HCT116 (cell line): ENCODE measurements around the gene ZNF584. TPM values are rescaled to one million over a fixed set of nuclear protein-coding genes. Genes with fewer than 3 reads are reported as not detected.

Experiments
- ATAC-seq: fragments of 200-7000 bp; cut with Tn5 transposase; 2 replicates; pipeline ENCODE4 v1.9.1; 2020; ENCODE audit warnings: mild to moderate bottlenecking, moderate library complexity
- BruUV-seq: library from RNA; stranded (reverse); fragments of 400-500 nt; replicated peaks from 2 replicates; lab custom pipeline; 2021; lab: Mats Ljungman, UMichigan
- CTCF ChIA-PET: fragments of 300-600 bp; sonication (Branson Sonifier 250); formaldehyde crosslinking; loops from one replicate; lab custom pipeline; 2021; ENCODE audit warnings: antibody characterized with exemption; lab: Charles Lee
- POLR2A ChIA-PET: fragments of 300-600, 350-600 bp; sonication (Branson Sonifier 250); formaldehyde crosslinking; loops from one replicate; lab custom pipeline; 2021; ENCODE audit warnings: antibody characterized with exemption; lab: Charles Lee
- RAD21 ChIA-PET, 2 experiments: fragments of 300-600 bp; sonication (Branson Sonifier 250); formaldehyde crosslinking; loops; one replicate each; lab custom pipeline; 2023; ENCODE audit warnings: low total read pairs in 2 of 2; ENCODE audit not compliant: uncharacterized antibody in 2 of 2, unreplicated experiment in 2 of 2, low non-redundant PET in 1 of 2; lab: Charles Lee
- DNase-seq: peaks from one replicate; pipeline ENCODE4 v3.0.0-alpha.2; 2010; ENCODE audit warnings: low read depth, low spot score
- H2AFZ ChIP-seq: fragments of 200-600 bp; shearing (Covaris generic), sonication (generic); 2 replicates; pipeline ENCODE4 v1.6.1; 2017; ENCODE audit warnings: low read depth, mixed run types, mixed read lengths, antibody characterized with exemption, low read length; ENCODE audit not compliant: poor library complexity, severe bottlenecking
- H3K27ac ChIP-seq: 2 replicates; pipeline ENCODE4 v1.5.1; 2012; ENCODE audit warnings: low read depth, low read length
- H3K27me3 ChIP-seq: fragments of 200-600 bp; sonication (generic); 2 replicates; pipeline ENCODE4 v1.6.1; 2016; ENCODE audit warnings: mixed run types, low read length, mixed read lengths; ENCODE audit not compliant: insufficient read depth
- H3K36me3 ChIP-seq, 2 experiments: fragments of 200-500 bp in 1 of 2; fragments of 200-600 bp in 1 of 2; sonication (Bioruptor generic) in 1 of 2; sonication (generic) in 1 of 2; 2 replicates each; pipeline versions ENCODE4 v1.5.1 to v1.6.1; 2014 to 2016; ENCODE audit warnings: low read length in 2 of 2, inconsistent platforms in 1 of 2, mixed read lengths in 1 of 2, mixed run types in 1 of 2; ENCODE audit not compliant: insufficient read depth in 2 of 2, control insufficient read depth in 1 of 2
- H3K4me1 ChIP-seq, 2 experiments: fragments of 200-600 bp in 1 of 2; sonication (generic) in 1 of 2; 2 replicates each; pipeline versions ENCODE4 v1.5.1 to v1.6.1; 2012 to 2017; ENCODE audit warnings: low read length in 2 of 2, inconsistent platforms in 1 of 2, mild to moderate bottlenecking in 1 of 2, mixed read lengths in 1 of 2, mixed run types in 1 of 2, moderate library complexity in 1 of 2; ENCODE audit not compliant: insufficient read depth in 2 of 2, control insufficient read depth in 1 of 2
- H3K4me2 ChIP-seq: fragments of 200-600 bp; sonication (generic); 2 replicates; pipeline ENCODE4 v1.6.1; 2017; ENCODE audit warnings: mixed run types, low read length, mixed read lengths
- H3K4me3 ChIP-seq, 2 experiments: fragments of 200-600 bp in 1 of 2; sonication (generic) in 1 of 2; replicated peaks in 1 of 2; 2 replicates each; pipeline ENCODE4 v1.5.1; 2011 to 2016; ENCODE audit warnings: low read length in 2 of 2, control low read depth in 1 of 2, low read depth in 1 of 2, mild to moderate bottlenecking in 1 of 2, mixed read lengths in 1 of 2, mixed run types in 1 of 2
- H3K79me2 ChIP-seq: fragments of 200-600 bp; sonication (generic); 2 replicates; pipeline ENCODE4 v1.6.1; 2017; ENCODE audit warnings: mild to moderate bottlenecking, mixed run types, low read length, moderate library complexity, mixed read lengths; ENCODE audit not compliant: insufficient read depth
- H3K9ac ChIP-seq: fragments of 200-600 bp; sonication (generic); 2 replicates; pipeline ENCODE4 v1.6.1; 2016; ENCODE audit warnings: low read length, mixed read lengths
- H3K9me2 ChIP-seq: fragments of 200-600 bp; sonication (generic), shearing (Covaris generic); 2 replicates; pipeline ENCODE4 v1.6.1; 2017; ENCODE audit warnings: mixed run types, mild to moderate bottlenecking, moderate library complexity; ENCODE audit not compliant: insufficient read depth
- H3K9me3 ChIP-seq, 2 experiments: fragments of 200-500 bp in 1 of 2; fragments of 200-600 bp in 1 of 2; sonication (Bioruptor generic) in 1 of 2; sonication (generic) in 1 of 2; 2 replicates each; pipeline ENCODE4 v1.6.1; 2014 to 2017; ENCODE audit warnings: low read length in 2 of 2, mixed read lengths in 2 of 2, inconsistent platforms in 1 of 2, low read depth in 1 of 2, mild to moderate bottlenecking in 1 of 2, mixed run types in 1 of 2, moderate library complexity in 1 of 2; ENCODE audit not compliant: control insufficient read depth in 1 of 2, insufficient read depth in 1 of 2
- H4K20me1 ChIP-seq: fragments of 200-600 bp; sonication (generic), shearing (Covaris generic); 2 replicates; pipeline ENCODE4 v1.6.1; 2017; ENCODE audit warnings: mixed run types, mild to moderate bottlenecking, moderate library complexity; ENCODE audit not compliant: insufficient read depth
- CEBPB ChIP-seq: IDR thresholded peaks from 2 replicates; pipeline ENCODE4 v1.6.1; 2012; ENCODE audit warnings: low read depth
- ELF1 ChIP-seq: IDR thresholded peaks from 2 replicates; pipeline ENCODE4 v1.6.1; 2012; ENCODE audit warnings: low read depth, borderline replicate concordance
- JUND ChIP-seq: IDR thresholded peaks from 2 replicates; pipeline ENCODE4 v1.6.1; 2012
- RAD21 ChIP-seq: IDR thresholded peaks from 2 replicates; pipeline ENCODE4 v1.6.1; 2012; ENCODE audit warnings: low read depth, mild to moderate bottlenecking
- SIN3A ChIP-seq: IDR thresholded peaks from 2 replicates; pipeline ENCODE4 v1.6.1; 2012; ENCODE audit warnings: low read depth
- ZFX ChIP-seq: fragments of 450-650 bp; IDR thresholded peaks from 2 replicates; pipeline ENCODE4 v1.6.1; 2017
- ZNF274 ChIP-seq: fragments of 200-500 bp; sonication (Bioruptor generic); IDR thresholded peaks from 2 replicates; pipeline ENCODE4 v1.6.1; 2014; ENCODE audit warnings: mild to moderate bottlenecking, low read depth, low read length, inconsistent platforms
- intact Hi-C: fragments of 100-400 bp; cut with micrococcal nuclease; formaldehyde crosslinking; loops from 2 replicates; pipeline ENCODE4 v1.10.0; 2022
- total RNA-seq: library from RNA; stranded (reverse); gene quantifications from one replicate; pipeline ENCODE4 v1.2.1, GENCODE V29; 2021; ENCODE audit not compliant: unreplicated experiment
- TF ChIP-seq, protein P1 (sequence below), 3 experiments: fragments of 200-600 bp in 1 of 3; sonication (generic) in 1 of 3; IDR thresholded peaks in 2 of 3; conservative IDR thresholded peaks in 1 of 3; 2 replicates each; pipeline ENCODE4 v1.5.1; 2012 to 2017; ENCODE audit warnings: low read depth in 2 of 3, low read length in 2 of 3, antibody characterized with exemption in 1 of 3, borderline replicate concordance in 1 of 3, control low read depth in 1 of 3, mild to moderate bottlenecking in 1 of 3, mixed read lengths in 1 of 3, mixed run types in 1 of 3, moderate library complexity in 1 of 3; ENCODE audit not compliant: insufficient read depth in 1 of 3

The ZNF584 gene
- total RNA-seq, 1 experiment from 2014 or later, result 25.8 TPM

- ATAC-seq (0 out of 2 replicates have a peak, but pooled peaks have one; percentile 40), DNase-seq (no peak)
- Histone ChIP-seq H3K79me2 (no peaks in the 10 kb centered on the region), H3K27ac (no peak overlapping the region), H4K20me1 (no peaks in the 10 kb centered on the region), H3K4me2 (no peak overlapping the region), H3K4me3 (no peak overlapping the region), H3K4me1 (peaks cover 3 to 9% of the 10 kb centered on the region in 2 experiments), H3K9me2 (no peaks in the 10 kb centered on the region), H3K36me3 (no peaks in the 10 kb centered on the region), H3K27me3 (no peaks in the 10 kb centered on the region), H3K9ac (no peak overlapping the region), H2AFZ (no peak overlapping the region), H3K9me3 (no peaks in the 10 kb centered on the region)
- TF ChIP-seq JUND (no peak), RAD21 (peak; percentile 37)
- TF ChIP-seq, protein P1, sequence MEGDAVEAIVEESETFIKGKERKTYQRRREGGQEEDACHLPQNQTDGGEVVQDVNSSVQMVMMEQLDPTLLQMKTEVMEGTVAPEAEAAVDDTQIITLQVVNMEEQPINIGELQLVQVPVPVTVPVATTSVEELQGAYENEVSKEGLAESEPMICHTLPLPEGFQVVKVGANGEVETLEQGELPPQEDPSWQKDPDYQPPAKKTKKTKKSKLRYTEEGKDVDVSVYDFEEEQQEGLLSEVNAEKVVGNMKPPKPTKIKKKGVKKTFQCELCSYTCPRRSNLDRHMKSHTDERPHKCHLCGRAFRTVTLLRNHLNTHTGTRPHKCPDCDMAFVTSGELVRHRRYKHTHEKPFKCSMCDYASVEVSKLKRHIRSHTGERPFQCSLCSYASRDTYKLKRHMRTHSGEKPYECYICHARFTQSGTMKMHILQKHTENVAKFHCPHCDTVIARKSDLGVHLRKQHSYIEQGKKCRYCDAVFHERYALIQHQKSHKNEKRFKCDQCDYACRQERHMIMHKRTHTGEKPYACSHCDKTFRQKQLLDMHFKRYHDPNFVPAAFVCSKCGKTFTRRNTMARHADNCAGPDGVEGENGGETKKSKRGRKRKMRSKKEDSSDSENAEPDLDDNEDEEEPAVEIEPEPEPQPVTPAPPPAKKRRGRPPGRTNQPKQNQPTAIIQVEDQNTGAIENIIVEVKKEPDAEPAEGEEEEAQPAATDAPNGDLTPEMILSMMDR (IDR thresholded peaks at IDR 0.05 in 2 of 3, conservative IDR thresholded peaks at IDR 0.05 in 1 of 3; ENCODE audit: borderline replicate concordance in 1 of 3, insufficient read depth in 1 of 3, low read depth in 2 of 3, low read length in 2 of 3), result peak in 2 of 3 experiments; percentile 37 to 51; a peak in 4 of 6 replicates
- ChIA-PET RAD21 (interaction anchor here in 1 of 2 experiments (0.6 kb wide), 1 partner anchor 202 kb away, joined by 3 read pairs; no protein-coding TSS in a partner anchor), POLR2A (no interaction called here), CTCF (no interaction called here)
- no TSS peak for BruUV-seq
- intact Hi-C loops, result no loop called here
Measured at GRCh38 chr19:58372311-58373133, 35.9 kb upstream of the ZNF584 start.

DNA sequence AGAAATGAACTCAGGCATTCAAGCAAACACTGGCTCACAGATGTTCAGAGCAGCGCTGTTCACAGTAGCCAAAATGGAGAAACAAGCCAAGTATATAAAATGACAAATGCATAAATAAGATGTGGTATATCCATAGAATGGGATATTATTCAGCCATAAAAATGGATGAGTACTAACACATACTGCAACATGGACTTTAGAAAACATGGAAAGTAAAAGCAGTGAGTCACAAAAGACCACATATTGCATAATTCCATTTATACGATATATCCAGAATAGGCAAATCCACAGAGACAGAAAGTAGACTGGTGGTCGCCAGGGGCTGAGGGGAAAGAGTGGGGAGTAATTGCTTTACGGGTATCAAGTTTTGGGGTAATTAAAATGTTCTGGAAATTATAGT, 34.2 kb upstream of the ZNF584 start:
- no TSS peak for BruUV-seq
- CTCF ChIA-PET, result no interaction called here
- Histone ChIP-seq H3K4me2 (no peak overlapping the region), H3K9ac (no peak overlapping the region), H4K20me1 (no peaks in the 10 kb centered on the region), H3K27ac (no peak overlapping the region), H3K4me1 (peaks cover 3 to 9% of the 10 kb centered on the region in 2 experiments), H3K27me3 (no peaks in the 10 kb centered on the region), H2AFZ (no peak overlapping the region), H3K36me3 (no peaks in the 10 kb centered on the region), H3K79me2 (no peaks in the 10 kb centered on the region)
- no peak for DNase-seq
- intact Hi-C loops, result no loop called here
- RAD21 ChIA-PET, result no interaction called here
- POLR2A ChIA-PET, result interaction anchor here (1.1 kb wide), 1 partner anchor 11 kb away, joined by 8 read pairs; the partner anchor contains the start of gene ZNF497
- TF ChIP-seq RAD21 (no peak), CEBPB (no peak), ELF1 (no peak), ZNF274 (no peak), SIN3A (no peak), ZFX (no peak)
- TF ChIP-seq, protein P1 (IDR thresholded peaks at IDR 0.05 in 2 of 3, conservative IDR thresholded peaks at IDR 0.05 in 1 of 3; ENCODE audit: borderline replicate concordance in 1 of 3, insufficient read depth in 1 of 3, low read depth in 2 of 3, low read length in 2 of 3), result no peak
- TF ChIP-seq, all 23 proteins: peak for 0
- no peak for ATAC-seq
- Histone ChIP-seq H3K4me3 (no peak overlapping the region), H3K9me3 (no peaks in the 10 kb centered on the region), H3K9me2 (no peaks in the 10 kb centered on the region)
